H1 (cell line): Measurements from ENCODE around the gene DRP2.
"Not testable (repeated sequence)": the region's sequence is repeated elsewhere in the genome, so short reads cannot be mapped to it uniquely, and the experiment has no call there.

Source experiments
- EZH2 ChIP-seq: fragments of 200-600 bp; sonication (generic); IDR thresholded peaks from 2 replicates; pipeline ENCODE4 v1.7.1; 2012; ENCODE audit warnings: low read depth, mild to moderate bottlenecking, moderate library complexity, low read length, inconsistent platforms; ENCODE audit not compliant: severe bottlenecking
- POLR2AphosphoS5 ChIP-seq: IDR thresholded peaks from 2 replicates; pipeline ENCODE4 v1.6.1; 2011; ENCODE audit warnings: low read depth, low read length
- SIRT6 ChIP-seq: IDR thresholded peaks from one replicate; pipeline ENCODE4 v1.7.1; 2012; ENCODE audit warnings: low read length, inconsistent platforms
- TAF1 ChIP-seq: IDR thresholded peaks from 2 replicates; pipeline ENCODE4 v1.6.1; 2011; ENCODE audit warnings: mild to moderate bottlenecking, low read depth, low read length
- TCF12 ChIP-seq: IDR thresholded peaks from 2 replicates; pipeline ENCODE4 v1.6.1; 2011; ENCODE audit warnings: low read depth, mild to moderate bottlenecking, low read length
- YY1 ChIP-seq: IDR thresholded peaks from 2 replicates; pipeline ENCODE4 v1.6.1; 2011; ENCODE audit warnings: low read depth, mild to moderate bottlenecking, low read length
- TF ChIP-seq, protein P1 (sequence below), 3 experiments: IDR thresholded peaks; 1 replicate in 2 of 3; 2 replicates in 1 of 3; pipeline versions ENCODE4 v1.5.1 to v1.6.1; 2011; ENCODE audit warnings: low read length in 3 of 3, mild to moderate bottlenecking in 3 of 3, inconsistent platforms in 2 of 3, low read depth in 1 of 3, moderate library complexity in 1 of 3; ENCODE audit not compliant: insufficient read depth in 1 of 3; ENCODE audit errors: control extremely low read depth in 1 of 3

DNA sequence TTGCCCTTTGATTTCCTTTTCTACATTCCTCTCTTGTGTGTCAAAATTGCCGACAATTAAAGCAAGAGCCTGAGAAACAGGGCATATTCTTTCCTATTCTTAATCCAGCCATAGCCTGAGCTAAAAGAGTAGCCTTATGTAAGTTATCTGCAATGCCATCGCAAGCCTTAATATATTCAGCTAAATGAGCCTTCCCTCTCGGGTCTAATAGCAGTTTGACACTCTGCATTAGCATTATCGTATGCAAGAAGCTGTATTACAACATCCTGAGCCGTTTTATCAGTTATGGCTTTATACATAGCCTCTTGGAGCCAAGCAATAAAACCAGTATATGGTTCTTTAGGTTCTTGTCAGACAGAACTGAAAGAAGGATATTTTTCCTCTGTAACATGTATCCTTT is 31.6 kb upstream of the DRP2 start:
- TF ChIP-seq YY1, TAF1, SIRT6, EZH2, POLR2AphosphoS5, TCF12: not testable (repeated sequence)
- TF ChIP-seq, protein P1, sequence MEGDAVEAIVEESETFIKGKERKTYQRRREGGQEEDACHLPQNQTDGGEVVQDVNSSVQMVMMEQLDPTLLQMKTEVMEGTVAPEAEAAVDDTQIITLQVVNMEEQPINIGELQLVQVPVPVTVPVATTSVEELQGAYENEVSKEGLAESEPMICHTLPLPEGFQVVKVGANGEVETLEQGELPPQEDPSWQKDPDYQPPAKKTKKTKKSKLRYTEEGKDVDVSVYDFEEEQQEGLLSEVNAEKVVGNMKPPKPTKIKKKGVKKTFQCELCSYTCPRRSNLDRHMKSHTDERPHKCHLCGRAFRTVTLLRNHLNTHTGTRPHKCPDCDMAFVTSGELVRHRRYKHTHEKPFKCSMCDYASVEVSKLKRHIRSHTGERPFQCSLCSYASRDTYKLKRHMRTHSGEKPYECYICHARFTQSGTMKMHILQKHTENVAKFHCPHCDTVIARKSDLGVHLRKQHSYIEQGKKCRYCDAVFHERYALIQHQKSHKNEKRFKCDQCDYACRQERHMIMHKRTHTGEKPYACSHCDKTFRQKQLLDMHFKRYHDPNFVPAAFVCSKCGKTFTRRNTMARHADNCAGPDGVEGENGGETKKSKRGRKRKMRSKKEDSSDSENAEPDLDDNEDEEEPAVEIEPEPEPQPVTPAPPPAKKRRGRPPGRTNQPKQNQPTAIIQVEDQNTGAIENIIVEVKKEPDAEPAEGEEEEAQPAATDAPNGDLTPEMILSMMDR (IDR thresholded peaks at IDR 0.05; ENCODE audit: control extremely low read depth in 1 of 3, insufficient read depth in 1 of 3, low read depth in 1 of 3, low read length in 3 of 3) = not testable (repeated sequence)
